ENCODE data around the gene RSPO3.

RSPO3 gene

GRCh38 chr6:127200114-127200513 is 81.6 kb downstream of the RSPO3 start:
- TF ChIP-seq ELF4 (IDR thresholded peaks at IDR 0.05) (no peak), LEF1 (IDR thresholded peaks at IDR 0.05; ENCODE audit: borderline replicate concordance) (no peak), PKNOX1 (IDR thresholded peaks at IDR 0.05) (no peak), BHLHE40 (IDR thresholded peaks at IDR 0.05; ENCODE audit: borderline replicate concordance) (no peak), ZNF384 (IDR thresholded peaks at IDR 0.05) (no peak), L3MBTL2 (conservative IDR thresholded peaks at IDR 0.05) (no peak), FOXM1 (IDR thresholded peaks at IDR 0.05; ENCODE audit: borderline replicate concordance) (no peak), TARDBP (IDR thresholded peaks at IDR 0.05) (no peak)
- ChIA-PET POLR2A (no interaction called here), CTCF (no interaction called here)
- DNase-seq (ENCODE audit: extremely low spot score), result no peak

DNA sequence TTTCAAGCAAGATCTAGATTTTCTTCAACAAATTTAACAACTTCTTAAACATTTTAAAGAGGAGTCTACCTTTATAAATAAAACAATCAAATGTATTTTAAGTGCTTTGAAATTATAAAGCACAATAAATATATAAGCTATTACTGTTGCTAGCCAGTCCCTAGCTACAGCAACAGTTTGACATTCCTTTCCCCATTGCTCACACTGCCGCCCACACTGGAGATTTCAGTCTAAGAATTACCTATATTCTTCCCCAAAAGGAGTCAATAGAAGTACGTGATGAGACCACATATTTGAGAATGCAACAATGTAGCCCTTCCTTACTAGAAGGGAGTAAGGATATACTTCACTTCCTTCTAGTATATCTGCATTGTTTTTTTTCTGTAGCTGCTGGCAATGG is 82.8 kb downstream of the RSPO3 start:
- no peak for TF ChIP-seq FOXM1 (IDR thresholded peaks at IDR 0.05; ENCODE audit: borderline replicate concordance)
- no peak for TF ChIP-seq LEF1 (IDR thresholded peaks at IDR 0.05; ENCODE audit: borderline replicate concordance)
- no peak for TF ChIP-seq NFRKB (IDR thresholded peaks at IDR 0.05)
- no peak for TF ChIP-seq SP1 (IDR thresholded peaks at IDR 0.05)
- no peak for TF ChIP-seq PKNOX1 (IDR thresholded peaks at IDR 0.05)
- TF ChIP-seq ARNT (IDR thresholded peaks at IDR 0.05), result no peak
- no peak for TF ChIP-seq HDGF (IDR thresholded peaks at IDR 0.05; ENCODE audit: borderline replicate concordance)
- TF ChIP-seq L3MBTL2 (conservative IDR thresholded peaks at IDR 0.05), result no peak
- no peak for TF ChIP-seq CTBP1 (IDR thresholded peaks at IDR 0.05; ENCODE audit: borderline replicate concordance)
- no peak for TF ChIP-seq ELF4 (IDR thresholded peaks at IDR 0.05)
- TF ChIP-seq BHLHE40 (IDR thresholded peaks at IDR 0.05; ENCODE audit: borderline replicate concordance), result no peak
- no peak for TF ChIP-seq SUZ12 (IDR thresholded peaks at IDR 0.05)
- TF ChIP-seq FOXA1 (IDR thresholded peaks at IDR 0.05), result no peak
- TF ChIP-seq ZNF384 (IDR thresholded peaks at IDR 0.05), result no peak
- TF ChIP-seq FOXK2 (IDR thresholded peaks at IDR 0.05), result no peak
- ChIA-PET POLR2A (no interaction called here), CTCF (no interaction called here)
- no peak for DNase-seq (ENCODE audit: extremely low spot score)

DNA sequence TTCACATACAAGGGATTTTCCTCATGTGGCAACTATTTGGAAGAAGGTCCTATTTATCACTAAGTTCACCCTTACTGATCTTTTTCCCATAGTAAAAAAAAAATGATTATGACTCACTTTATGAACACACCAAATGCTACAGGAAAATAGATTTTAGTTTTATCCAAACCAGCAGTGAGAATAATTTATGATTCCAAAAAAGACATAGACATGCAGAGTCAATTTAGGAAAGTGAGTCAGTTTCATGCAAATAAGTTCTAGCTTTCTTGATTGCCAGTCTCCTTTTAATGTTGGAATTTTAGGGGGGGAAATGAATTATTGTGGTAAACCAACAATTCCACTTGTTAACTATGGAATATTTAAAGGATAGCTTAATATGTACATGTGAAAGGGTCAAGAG is 84.2 kb downstream of the RSPO3 start:
- ChIA-PET CTCF (no interaction called here), POLR2A (no interaction called here)
- TF ChIP-seq NFRKB (IDR thresholded peaks at IDR 0.05) (no peak), L3MBTL2 (conservative IDR thresholded peaks at IDR 0.05) (no peak), FOXK2 (IDR thresholded peaks at IDR 0.05) (no peak), SUZ12 (IDR thresholded peaks at IDR 0.05) (no peak), FOXM1 (IDR thresholded peaks at IDR 0.05; ENCODE audit: borderline replicate concordance) (no peak), CTBP1 (IDR thresholded peaks at IDR 0.05; ENCODE audit: borderline replicate concordance) (no peak), BHLHE40 (IDR thresholded peaks at IDR 0.05; ENCODE audit: borderline replicate concordance) (no peak), FOXA1 (IDR thresholded peaks at IDR 0.05) (no peak), ARNT (IDR thresholded peaks at IDR 0.05) (no peak)
- no peak for DNase-seq (ENCODE audit: extremely low spot score)

- no peak for TF ChIP-seq L3MBTL2 (conservative IDR thresholded peaks at IDR 0.05)
- TF ChIP-seq NFRKB (IDR thresholded peaks at IDR 0.05), result no peak
- no peak for TF ChIP-seq CTBP1 (IDR thresholded peaks at IDR 0.05; ENCODE audit: borderline replicate concordance)
- TF ChIP-seq HDGF (IDR thresholded peaks at IDR 0.05; ENCODE audit: borderline replicate concordance), result no peak
- no peak for TF ChIP-seq PKNOX1 (IDR thresholded peaks at IDR 0.05)
- no peak for TF ChIP-seq BHLHE40 (IDR thresholded peaks at IDR 0.05; ENCODE audit: borderline replicate concordance)
- no peak for TF ChIP-seq SP1 (IDR thresholded peaks at IDR 0.05)
- TF ChIP-seq ELF4 (IDR thresholded peaks at IDR 0.05), result no peak
- no peak for TF ChIP-seq ARNT (IDR thresholded peaks at IDR 0.05)
- TF ChIP-seq TARDBP (IDR thresholded peaks at IDR 0.05), result no peak
- no peak for DNase-seq (ENCODE audit: extremely low spot score)
- ChIA-PET POLR2A (no interaction called here), CTCF (interaction anchor here (0.7 kb wide), 1 partner anchor 1214 kb away, joined by 3 read pairs; no protein-coding TSS in a partner anchor)
Measured at GRCh38 chr6:127204281-127204680, 85.8 kb downstream of the RSPO3 start.

- DNase-seq (ENCODE audit: extremely low spot score), result no peak
- POLR2A ChIA-PET, result no interaction called here
- CTCF ChIA-PET, result no interaction called here
- no peak for TF ChIP-seq CTBP1 (IDR thresholded peaks at IDR 0.05; ENCODE audit: borderline replicate concordance)
- TF ChIP-seq SUZ12 (IDR thresholded peaks at IDR 0.05), result no peak
- TF ChIP-seq TARDBP (IDR thresholded peaks at IDR 0.05), result no peak
- no peak for TF ChIP-seq FOXM1 (IDR thresholded peaks at IDR 0.05; ENCODE audit: borderline replicate concordance)
- no peak for TF ChIP-seq FOXK2 (IDR thresholded peaks at IDR 0.05)
- no peak for TF ChIP-seq ZNF384 (IDR thresholded peaks at IDR 0.05)
- no peak for TF ChIP-seq FOXA1 (IDR thresholded peaks at IDR 0.05)
- TF ChIP-seq HDGF (IDR thresholded peaks at IDR 0.05; ENCODE audit: borderline replicate concordance), result no peak
- TF ChIP-seq SP1 (IDR thresholded peaks at IDR 0.05), result no peak
- TF ChIP-seq NFRKB (IDR thresholded peaks at IDR 0.05), result no peak
- no peak for TF ChIP-seq L3MBTL2 (conservative IDR thresholded peaks at IDR 0.05)
- no peak for TF ChIP-seq LEF1 (IDR thresholded peaks at IDR 0.05; ENCODE audit: borderline replicate concordance)
- TF ChIP-seq PKNOX1 (IDR thresholded peaks at IDR 0.05), result no peak
- no peak for TF ChIP-seq ELF4 (IDR thresholded peaks at IDR 0.05)
- no peak for TF ChIP-seq BHLHE40 (IDR thresholded peaks at IDR 0.05; ENCODE audit: borderline replicate concordance)
- TF ChIP-seq ARNT (IDR thresholded peaks at IDR 0.05), result no peak
Measured at GRCh38 chr6:127205036-127205435, 86.6 kb downstream of the RSPO3 start.

Data from HEK293T (cell line).